Activated CD8-positive, alpha-beta memory T cell treated with anti-CD3 and anti-CD28 coated beads for 36 hours (primary cell): ENCODE data around the gene RARS1. TPM values are rescaled to one million over a fixed set of nuclear protein-coding genes. Genes with fewer than 3 reads are reported as not detected.

Experiments
- CTCF ChIA-PET: fragments of 350-600 bp; sonication (Branson Sonifier 250); formaldehyde crosslinking; loops from one replicate; lab custom pipeline; 2021; ENCODE audit warnings: antibody characterized with exemption; lab: Charles Lee
- POLR2A ChIA-PET: fragments of 350-600 bp; sonication (Branson Sonifier 250); formaldehyde crosslinking; loops from one replicate; lab custom pipeline; 2021; ENCODE audit warnings: antibody characterized with exemption; lab: Charles Lee
- total RNA-seq, 2 experiments: library from RNA; stranded (reverse); gene quantifications; one replicate each; pipeline ENCODE4 v1.2.3, GENCODE V29; 2021

The RARS1 gene
- total RNA-seq, 2 experiments from 2014 or later: 138 to 147 TPM

- POLR2A ChIA-PET: no interaction called here
Measured at GRCh38 chr5:168549554-168549953, 63.3 kb downstream of the RARS1 start.

DNA sequence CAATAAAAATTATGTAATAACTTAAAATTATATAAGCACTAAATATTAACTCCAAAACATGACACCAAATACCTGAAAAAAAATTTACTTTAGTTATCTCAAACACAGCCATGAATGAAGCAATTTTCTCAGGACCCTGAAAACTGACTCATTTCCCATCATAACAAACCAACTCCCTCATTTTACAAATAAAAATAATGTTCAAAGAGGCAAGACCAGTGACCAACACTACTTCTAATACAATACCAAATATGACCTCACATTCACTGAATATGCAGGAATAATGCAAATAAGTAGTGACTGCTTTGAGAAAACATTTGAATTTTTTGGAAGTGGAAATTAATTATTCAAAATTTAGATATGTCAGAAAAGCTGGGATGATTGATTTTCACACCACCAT is 64.4 kb downstream of the RARS1 start:
- CTCF ChIA-PET: no interaction called here
- POLR2A ChIA-PET: no interaction called here

More at GRCh38 chr5:168549554-168549953, 63.3 kb downstream of the RARS1 start:
- CTCF ChIA-PET: no interaction called here

DNA sequence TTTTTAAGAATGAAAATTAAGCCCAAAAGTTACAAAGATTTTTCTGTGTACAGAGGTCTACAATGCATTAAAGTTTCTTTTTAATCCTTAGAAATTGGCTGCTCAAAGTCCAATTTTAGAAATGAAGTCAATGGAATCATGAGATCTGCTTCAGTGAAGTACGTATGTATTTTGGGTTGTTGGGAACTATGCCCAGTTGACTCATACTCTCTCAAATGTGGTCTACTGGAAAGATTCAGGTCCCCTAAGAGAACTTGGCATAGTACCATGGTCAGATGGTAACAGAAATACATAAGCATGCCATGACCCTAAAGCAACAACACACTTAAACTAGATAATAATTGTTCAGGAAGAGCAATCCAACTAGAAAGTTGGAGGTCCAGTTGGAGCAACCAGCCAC is 65.9 kb downstream of the RARS1 start:
- ChIA-PET POLR2A (no interaction called here), CTCF (no interaction called here)

DNA sequence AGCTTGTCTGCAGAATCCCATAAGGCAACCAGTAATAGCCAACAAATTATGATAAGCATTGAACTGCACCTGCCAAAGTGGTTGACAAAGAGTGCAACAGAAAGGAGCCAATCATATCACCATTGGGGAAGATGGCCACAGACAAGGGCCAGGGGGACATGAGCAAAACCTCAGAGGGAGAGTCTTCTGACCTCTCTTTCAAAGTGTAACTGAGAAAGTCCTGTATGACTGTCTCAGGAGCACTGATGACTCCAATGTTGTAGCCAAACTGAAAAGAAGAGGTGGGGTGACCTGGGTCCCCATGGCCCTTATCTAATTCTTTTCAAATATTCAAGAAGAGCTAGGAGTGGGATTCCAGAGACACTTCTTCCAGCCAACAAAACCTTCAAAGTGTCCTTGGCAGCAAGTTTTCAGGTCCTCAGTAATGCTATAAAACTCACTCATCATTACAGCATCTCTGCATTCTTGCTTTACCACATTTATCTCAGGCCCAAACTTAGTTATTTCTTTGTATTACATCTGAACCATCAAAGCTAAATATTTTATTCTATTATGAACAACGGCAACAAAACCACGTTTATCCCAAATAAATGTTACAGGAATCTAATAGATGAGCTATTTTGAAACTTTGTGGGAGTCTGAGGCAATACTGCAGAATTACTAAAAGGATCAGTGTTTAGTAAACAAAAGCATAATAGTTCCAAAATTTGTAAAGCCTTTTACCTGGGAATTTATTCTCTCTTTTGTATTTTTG is 67.3 kb downstream of the RARS1 start:
- ChIA-PET CTCF (no interaction called here), POLR2A (no interaction called here)

GRCh38 chr5:168557389-168557788 is 71.1 kb downstream of the RARS1 start:
- POLR2A ChIA-PET: interaction anchor here (0.6 to 0.7 kb wide), 2 partner anchors 50 to 271 kb away, joined by 5 to 7 read pairs; no protein-coding TSS in a partner anchor
- CTCF ChIA-PET: no interaction called here

DNA sequence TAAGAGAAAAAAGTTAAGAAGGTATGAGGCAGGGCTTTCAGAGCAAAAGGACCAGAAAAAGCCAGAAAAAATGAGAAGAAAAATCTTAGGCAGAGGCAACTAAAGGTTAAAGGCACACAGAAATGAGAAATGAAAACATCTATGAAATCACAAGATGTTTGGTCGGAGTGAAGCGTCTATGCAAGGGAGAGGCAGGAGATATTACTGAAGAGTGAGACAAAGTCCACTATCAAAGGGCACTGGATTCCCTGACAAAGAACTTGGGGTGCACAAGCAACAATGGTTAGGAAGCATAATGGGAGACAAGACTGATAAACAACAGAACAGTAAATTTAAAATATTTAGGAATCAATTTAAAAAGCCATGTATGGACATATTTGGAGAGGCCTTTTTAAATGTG is 76.0 kb downstream of the RARS1 start:
- CTCF ChIA-PET: no interaction called here
- POLR2A ChIA-PET: no interaction called here

GRCh38 chr5:168563959-168564358 is 77.7 kb downstream of the RARS1 start:
- CTCF ChIA-PET: no interaction called here
- POLR2A ChIA-PET: no interaction called here

- CTCF ChIA-PET: interaction anchor here (0.7 kb wide), 1 partner anchor 1061 kb away, joined by 3 read pairs; no protein-coding TSS in a partner anchor
Measured at GRCh38 chr5:168568738-168569137, 82.5 kb downstream of the RARS1 start.

More at GRCh38 chr5:168568738-168569137, 82.5 kb downstream of the RARS1 start:
- POLR2A ChIA-PET: interaction anchor here (0.7 kb wide), 1 partner anchor 1642 kb away, joined by 8 read pairs; no protein-coding TSS in a partner anchor

Other genes starting within 250 kb of the RARS1 start
- 1 to 10 TPM; 1.9 to 3.2 TPM for gene WWC1, start 194.8 kb upstream of the RARS1 start, total RNA-seq
- not detected for gene FBLL1, start 42.8 kb downstream of the RARS1 start, total RNA-seq
- gene PANK3, start 92.9 kb downstream of the RARS1 start, total RNA-seq: 10 to 100 TPM; 54.0 to 59.6 TPM